Neural crest cell (in vitro differentiated cells): ENCODE data around the gene RPAIN. TPM values are rescaled to one million over a fixed set of nuclear protein-coding genes. Genes with fewer than 3 reads are reported as not detected.

Experiments
- DNase-seq: peaks from one replicate; pipeline ENCODE4 v3.0.0; 2021; ENCODE audit warnings: low read depth, mixed read lengths, low spot score
- H3K27ac Mint-ChIP-seq: one replicate; pipeline ENCODE4 v1.8.0; 2021; ENCODE audit warnings: mild to moderate bottlenecking, mixed read lengths; ENCODE audit not compliant: unreplicated experiment
- H3K27me3 Mint-ChIP-seq: 2 replicates; pipeline ENCODE4 v1.8.0; 2021; ENCODE audit warnings: low read depth, mild to moderate bottlenecking, mixed read lengths
- H3K36me3 Mint-ChIP-seq: 2 replicates; pipeline ENCODE4 v1.8.0; 2021; ENCODE audit warnings: low read depth, mild to moderate bottlenecking, mixed read lengths
- H3K4me1 Mint-ChIP-seq: 2 replicates; pipeline ENCODE4 v1.8.0; 2021; ENCODE audit warnings: mixed read lengths
- H3K4me3 Mint-ChIP-seq: one replicate; pipeline ENCODE4 v1.8.0; 2021; ENCODE audit warnings: mild to moderate bottlenecking, mixed read lengths
- H3K9me3 Mint-ChIP-seq: 2 replicates; pipeline ENCODE4 v1.8.0; 2021; ENCODE audit warnings: mixed read lengths
- CTCF ChIP-seq: fragments of 200-600 bp; sonication (generic); conservative IDR thresholded peaks from 2 replicates; pipeline ENCODE4 v1.5.0; 2021; ENCODE audit warnings: antibody characterized with exemption, mild to moderate bottlenecking
- total RNA-seq: library from RNA; stranded (reverse); gene quantifications from 2 replicates; pipeline ENCODE4 v1.2.1, GENCODE V29; 2021

Gene RPAIN
- total RNA-seq, 1 donor from 2014 or later = 103 TPM

- H3K4me1 Mint-ChIP-seq = peaks cover 6% of the 10 kb centered on the region
- no peak for DNase-seq
- H3K27me3 Mint-ChIP-seq = no peaks in the 10 kb centered on the region
- no peak overlapping the region for H3K4me3 Mint-ChIP-seq
- H3K36me3 Mint-ChIP-seq = peaks cover 13% of the 10 kb centered on the region
- no peak for TF ChIP-seq CTCF
- H3K9me3 Mint-ChIP-seq = no peaks in the 10 kb centered on the region
- no peak overlapping the region for H3K27ac Mint-ChIP-seq
Observed at GRCh38 chr17:5472511-5472910, 52.5 kb downstream of the RPAIN start.

GRCh38 chr17:5473906-5474305 is 53.9 kb downstream of the RPAIN start:
- H3K4me1 Mint-ChIP-seq = no peaks in the 10 kb centered on the region
- no peaks in the 10 kb centered on the region for H3K9me3 Mint-ChIP-seq
- no peak overlapping the region for H3K4me3 Mint-ChIP-seq
- no peak for DNase-seq
- H3K27me3 Mint-ChIP-seq = no peaks in the 10 kb centered on the region
- H3K36me3 Mint-ChIP-seq = peaks cover 26% of the 10 kb centered on the region
- H3K27ac Mint-ChIP-seq = no peak overlapping the region
- no peak for TF ChIP-seq CTCF

GRCh38 chr17:5478992-5479391 is 59.0 kb downstream of the RPAIN start:
- H3K27ac Mint-ChIP-seq = no peak overlapping the region

GRCh38 chr17:5480962-5481361 is 61.0 kb downstream of the RPAIN start:
- Mint-ChIP-seq H3K4me1 (peaks cover 19% of the 10 kb centered on the region), H3K27me3 (no peaks in the 10 kb centered on the region), H3K27ac (no peak overlapping the region), H3K9me3 (no peaks in the 10 kb centered on the region), H3K36me3 (peaks cover 34% of the 10 kb centered on the region), H3K4me3 (no peak overlapping the region)
- DNase-seq = no peak
- no peak for TF ChIP-seq CTCF

More at GRCh38 chr17:5478992-5479391, 59.0 kb downstream of the RPAIN start:
- Mint-ChIP-seq H3K27me3 (no peaks in the 10 kb centered on the region), H3K4me3 (no peak overlapping the region), H3K36me3 (peaks cover 37% of the 10 kb centered on the region), H3K4me1 (peaks cover 3% of the 10 kb centered on the region), H3K9me3 (no peaks in the 10 kb centered on the region)
- no peak for DNase-seq
- no peak for TF ChIP-seq CTCF

- no peak overlapping the region for H3K4me3 Mint-ChIP-seq
- H3K4me1 Mint-ChIP-seq = peaks cover 23% of the 10 kb centered on the region
- H3K27ac Mint-ChIP-seq = no peak overlapping the region
- H3K9me3 Mint-ChIP-seq = no peaks in the 10 kb centered on the region
- H3K36me3 Mint-ChIP-seq = peaks cover 38% of the 10 kb centered on the region
- no peak for DNase-seq
- H3K27me3 Mint-ChIP-seq = no peaks in the 10 kb centered on the region
- TF ChIP-seq CTCF = no peak
Observed at GRCh38 chr17:5481451-5481850, 61.5 kb downstream of the RPAIN start.

Other genes with a start within 250 kb of the RPAIN start
- 21.5 and 23.7 TPM in 2 replicates for gene ZNF594, start 228.3 kb upstream of the RPAIN start, total RNA-seq
- gene SCIMP, start 185.3 kb upstream of the RPAIN start, total RNA-seq = not detected in 2 replicates
- 57.0 and 57.9 TPM in 2 replicates for gene RABEP1, start 137.9 kb upstream of the RPAIN start, total RNA-seq
- gene NUP88, start 520 bp upstream of the RPAIN start, total RNA-seq = 91.2 and 102 TPM in 2 replicates
- 202 and 221 TPM in 2 replicates for gene C1QBP, start 19.0 kb downstream of the RPAIN start, total RNA-seq
- gene DHX33, start 48.8 kb downstream of the RPAIN start, total RNA-seq = 35.3 and 37.5 TPM in 2 replicates
- 71.5 and 74.6 TPM in 2 replicates for gene DERL2, start 66.0 kb downstream of the RPAIN start, total RNA-seq
- gene MIS12, start 66.4 kb downstream of the RPAIN start, total RNA-seq = 33.9 and 35.6 TPM in 2 replicates
- gene NLRP1, start 164.3 kb downstream of the RPAIN start, total RNA-seq = 49.3 and 55.4 TPM in 2 replicates